RCC 7860 (cell line): ENCODE data around the gene SYNJ2.
A peak's percentile ranks its signal among the peaks of the same experiment; 100 is the strongest.

Source experiments
- DNase-seq: peaks from one replicate; pipeline ENCODE4 v3.0.0-alpha.2; 2015; ENCODE audit warnings: low spot score
- FAIRE-seq: peaks from 2 replicates; lab custom pipeline; 2012; peaks lifted over from hg19 to GRCh38; lab: Jason Lieb, UNC

Gene SYNJ2

DNA sequence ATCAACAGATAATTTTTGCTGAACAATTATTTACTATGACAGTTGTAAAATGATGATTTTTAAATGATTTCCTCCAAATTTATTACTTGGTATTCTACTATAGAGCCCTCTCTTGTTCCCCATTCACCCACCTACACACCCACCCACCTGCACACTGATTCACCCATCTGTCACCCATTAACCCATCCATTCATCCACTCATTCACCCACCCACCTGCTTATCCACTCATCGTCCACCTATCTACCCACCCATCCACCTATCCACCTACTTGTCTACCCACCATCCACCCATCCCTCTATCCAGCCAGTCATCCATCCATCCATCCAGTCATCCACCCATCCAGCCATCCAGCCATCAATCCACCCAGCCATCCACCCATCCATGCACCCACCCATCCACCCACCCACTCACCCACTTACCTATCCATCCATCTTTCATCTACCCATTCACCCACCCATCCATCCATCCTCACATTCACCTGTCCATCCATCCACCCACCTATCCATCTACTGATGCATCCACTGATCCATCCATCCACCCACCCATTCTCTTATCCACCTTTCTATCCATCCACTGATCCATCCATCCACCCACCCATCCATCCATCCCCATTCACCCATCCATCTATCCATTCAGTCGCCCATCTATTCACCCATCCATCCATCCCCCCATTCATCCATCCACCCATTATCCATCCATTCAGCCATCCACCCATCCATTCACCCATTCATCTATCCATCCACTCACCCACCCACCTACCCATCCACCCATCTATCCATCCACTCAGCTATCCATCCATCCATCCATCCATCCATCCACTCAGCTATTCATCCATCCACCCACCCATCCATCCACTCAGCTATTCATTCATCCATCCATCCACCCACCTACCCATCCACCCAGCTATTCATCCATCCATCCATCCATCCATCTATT is 72.0 kb downstream of the SYNJ2 start:
- no peak for FAIRE-seq
- DNase-seq = no peak

DNA sequence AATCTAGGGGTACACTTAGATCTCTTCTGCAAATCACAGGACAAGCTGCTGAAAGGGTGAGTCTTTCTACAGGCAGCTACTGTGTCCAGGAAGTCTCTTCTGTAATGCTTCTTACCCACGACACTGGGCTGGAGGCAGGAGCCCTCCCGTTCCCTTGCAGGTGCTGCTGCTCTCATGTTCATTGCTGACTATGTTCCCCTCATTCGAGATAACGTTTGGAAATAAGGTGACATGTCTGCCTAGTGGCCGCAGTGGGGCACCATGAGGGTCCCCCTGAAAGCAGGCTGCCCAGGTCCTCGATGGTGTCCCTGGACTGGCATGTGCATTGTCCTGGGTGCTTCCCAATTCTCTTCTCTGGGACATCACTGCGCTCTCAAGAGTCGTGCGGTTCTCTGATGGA is 74.7 kb downstream of the SYNJ2 start:
- no peak for DNase-seq
- FAIRE-seq = no peak

DNA sequence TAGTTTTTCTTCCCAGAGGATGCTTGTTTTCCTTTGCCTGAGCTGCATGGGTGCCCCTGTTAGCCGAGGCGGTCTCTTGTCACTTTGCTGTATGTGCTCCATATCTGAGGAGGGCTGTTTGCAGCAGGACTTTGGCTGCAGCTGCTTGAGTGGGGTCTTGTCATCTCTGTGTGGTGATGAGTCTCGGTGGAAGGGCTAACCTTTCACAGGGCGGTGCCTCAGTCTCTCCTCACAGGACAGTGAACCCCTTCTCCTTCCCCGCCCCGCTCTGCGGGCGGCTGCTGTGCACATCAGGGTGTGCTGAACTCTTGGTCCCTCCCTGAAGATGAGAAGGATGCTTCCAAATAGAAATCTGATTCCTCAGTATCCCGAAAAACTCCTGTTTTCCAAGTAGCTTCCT is 75.1 kb downstream of the SYNJ2 start:
- no peak for FAIRE-seq
- no peak for DNase-seq

DNA sequence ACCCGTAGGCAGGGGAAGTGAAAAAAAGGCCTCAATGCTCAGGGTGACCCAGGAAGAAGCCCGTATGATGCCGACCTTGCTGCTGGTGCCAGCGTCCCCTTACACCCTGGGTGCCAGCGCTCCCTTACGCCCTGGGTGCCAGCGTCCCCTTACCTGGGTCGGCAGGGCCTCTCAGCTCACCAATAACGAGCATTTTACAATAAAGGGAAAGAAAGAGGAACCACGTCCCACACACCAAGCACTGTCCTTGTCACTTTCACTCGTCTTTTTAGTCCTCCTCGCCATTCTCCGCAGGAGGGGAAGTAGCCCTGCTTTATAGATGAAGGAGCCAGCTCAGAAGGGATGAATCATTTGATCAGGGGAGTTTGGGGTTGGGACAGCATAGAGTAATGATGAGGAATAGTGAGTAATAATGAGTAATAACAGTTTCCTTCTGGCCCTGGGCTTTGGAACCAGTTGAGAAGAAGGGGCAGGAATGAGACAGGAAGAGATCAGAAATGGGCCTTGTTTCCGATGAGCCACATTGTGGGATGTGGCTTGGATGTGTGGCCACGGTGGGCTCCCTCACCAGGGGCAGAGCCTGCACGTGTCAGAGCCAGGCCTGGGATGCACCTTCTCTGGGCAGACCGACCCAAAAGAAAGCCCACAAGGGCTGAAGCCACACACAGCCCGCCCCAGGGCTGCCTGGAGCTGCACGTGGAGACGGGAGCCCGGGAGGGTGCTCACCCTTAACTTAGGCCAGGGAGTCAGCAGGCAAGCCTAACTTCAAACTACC is 75.7 kb downstream of the SYNJ2 start:
- peak; percentile 98 for FAIRE-seq
- peak; percentile 97 for DNase-seq

DNA sequence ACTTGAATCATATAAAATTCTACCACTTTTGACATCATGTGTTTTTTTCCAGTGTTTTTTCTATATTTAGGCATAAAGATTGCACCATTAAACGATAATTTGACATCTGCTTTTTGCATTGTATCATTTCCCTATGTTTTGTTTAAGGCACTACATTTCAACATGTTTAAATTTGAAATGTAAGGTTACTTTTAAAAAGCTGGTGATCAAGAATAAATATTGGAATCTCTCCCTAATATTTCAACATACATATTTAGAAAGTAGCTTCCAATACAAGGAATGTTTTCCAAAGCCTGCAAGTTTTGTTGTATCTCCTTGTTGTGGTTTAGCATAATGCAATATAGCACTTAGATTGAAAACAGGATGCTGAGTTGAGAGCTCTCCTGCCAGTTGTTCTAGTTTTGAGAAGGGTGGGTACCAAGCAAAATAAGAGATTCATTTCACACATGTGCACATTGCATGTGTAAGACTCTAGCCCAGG is 76.5 kb downstream of the SYNJ2 start:
- DNase-seq (no peak), FAIRE-seq (no peak)

DNA sequence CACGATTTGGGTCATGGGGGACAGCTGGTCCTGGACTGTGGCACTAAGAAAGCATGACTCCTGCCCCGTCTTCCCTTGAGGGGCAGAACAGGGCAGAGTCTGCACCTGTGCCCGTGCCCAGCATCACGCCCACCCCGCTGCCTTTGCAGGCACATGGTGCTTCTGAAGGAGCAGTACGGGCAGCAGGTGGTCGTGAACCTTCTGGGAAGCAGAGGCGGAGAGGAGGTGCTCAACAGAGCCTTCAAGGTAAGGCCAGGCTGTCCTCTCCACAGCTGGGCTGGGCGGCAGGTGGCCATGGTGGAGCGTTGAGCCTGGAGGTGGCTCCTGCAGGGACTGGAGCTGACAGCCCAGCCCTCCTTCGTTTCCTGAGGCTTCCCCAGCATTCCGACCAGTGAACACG is 77.4 kb downstream of the SYNJ2 start:
- FAIRE-seq (no peak), DNase-seq (no peak)

DNA sequence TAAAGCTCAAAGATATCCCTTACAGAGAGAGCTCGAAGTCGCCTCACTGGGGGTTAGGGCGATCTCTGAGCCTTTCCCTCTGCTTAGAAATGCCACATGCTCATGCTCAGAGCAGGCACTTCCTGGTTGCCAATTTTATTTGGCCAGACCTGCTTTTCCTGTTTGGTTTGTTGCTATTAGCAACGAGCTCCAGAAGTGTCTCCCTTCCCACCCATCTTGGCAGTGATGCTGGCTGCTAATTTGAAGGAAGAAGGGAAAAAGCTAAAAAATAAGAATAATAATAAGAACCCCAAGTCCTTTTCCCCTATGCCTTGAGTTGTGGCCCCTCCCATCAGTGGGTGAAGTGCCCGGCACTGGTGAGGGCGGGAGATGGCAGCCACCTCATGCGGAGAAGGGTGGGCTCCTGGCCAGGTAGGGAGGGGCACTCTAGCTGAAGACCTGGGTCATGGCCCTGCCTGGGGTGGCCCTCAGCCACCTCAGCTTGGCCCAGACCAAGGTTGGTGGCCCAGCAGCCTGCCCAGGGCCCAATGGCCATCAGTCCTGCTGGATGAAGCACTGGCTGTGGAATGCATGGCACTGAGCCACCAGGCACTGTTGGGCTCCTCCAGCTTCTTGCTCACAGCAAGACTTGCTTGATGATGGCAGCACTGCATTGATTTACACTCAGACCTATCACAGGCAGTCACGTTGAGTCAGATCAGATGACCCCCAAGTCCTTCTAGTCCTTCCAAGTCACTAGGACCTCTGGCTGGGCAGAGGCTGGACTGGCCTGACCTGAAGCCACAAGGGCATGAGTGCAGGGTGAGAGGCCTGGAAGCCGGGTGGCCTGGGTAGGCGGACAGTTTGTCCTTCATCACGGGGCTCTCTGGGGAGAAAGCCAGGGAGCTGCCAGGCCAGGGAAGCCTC is 79.0 kb downstream of the SYNJ2 start:
- DNase-seq = peak; percentile 100
- peak; percentile 97 for FAIRE-seq

DNA sequence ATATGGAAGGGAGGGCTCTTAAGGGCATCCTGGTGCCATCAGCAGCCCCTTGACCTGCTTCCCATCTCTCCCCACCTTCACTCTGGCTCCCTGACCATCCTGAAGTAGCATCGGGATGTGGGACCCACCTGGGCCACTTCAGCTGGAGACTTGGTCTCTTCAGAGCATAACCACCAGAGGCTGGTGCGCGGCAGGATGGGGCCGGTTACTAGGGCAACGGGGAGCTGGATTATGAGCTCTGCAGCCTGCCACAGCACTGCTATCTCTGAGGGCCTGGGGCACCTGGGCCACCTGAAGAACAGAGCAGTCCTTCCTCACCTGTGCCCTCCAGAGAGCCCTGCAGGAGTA is 79.7 kb downstream of the SYNJ2 start:
- FAIRE-seq (no peak), DNase-seq (peak; percentile 53)

DNA sequence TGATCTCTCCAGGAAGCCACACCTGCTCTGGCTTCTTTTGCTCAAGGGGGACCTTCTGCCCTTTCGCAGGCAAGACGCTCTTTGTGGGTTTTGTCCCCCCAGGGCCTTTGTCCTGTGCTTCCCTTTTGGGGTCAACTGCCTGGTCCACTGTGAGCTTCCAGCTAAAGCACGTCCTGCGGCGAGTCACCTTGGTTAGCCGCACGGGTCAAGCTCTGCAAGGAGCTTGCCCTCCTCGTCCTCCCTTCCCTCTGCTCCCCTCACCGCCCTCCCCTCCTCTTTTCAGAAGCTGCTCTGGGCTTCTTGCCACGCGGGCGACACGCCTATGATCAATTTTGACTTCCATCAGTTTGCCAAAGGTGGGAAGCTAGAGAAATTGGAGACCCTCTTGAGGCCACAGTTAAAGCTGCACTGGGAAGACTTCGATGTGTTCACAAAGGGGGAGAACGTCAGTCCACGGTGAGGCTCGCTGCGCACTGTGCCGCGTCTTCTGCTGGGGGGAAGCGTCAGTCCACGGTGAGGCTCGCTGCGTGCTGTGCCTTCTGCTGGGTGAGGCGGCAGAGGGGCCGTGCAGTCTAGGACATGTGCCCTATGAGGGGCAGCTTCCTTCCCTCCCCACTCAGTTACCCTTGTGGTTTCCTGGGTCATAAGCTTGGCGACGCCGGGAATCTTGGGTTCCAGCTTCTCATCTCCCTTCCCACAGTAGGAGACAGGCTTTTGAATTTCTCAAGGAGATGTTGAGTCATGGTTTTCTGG is 80.2 kb downstream of the SYNJ2 start:
- FAIRE-seq (peak; percentile 94), DNase-seq (peak; percentile 95)

DNA sequence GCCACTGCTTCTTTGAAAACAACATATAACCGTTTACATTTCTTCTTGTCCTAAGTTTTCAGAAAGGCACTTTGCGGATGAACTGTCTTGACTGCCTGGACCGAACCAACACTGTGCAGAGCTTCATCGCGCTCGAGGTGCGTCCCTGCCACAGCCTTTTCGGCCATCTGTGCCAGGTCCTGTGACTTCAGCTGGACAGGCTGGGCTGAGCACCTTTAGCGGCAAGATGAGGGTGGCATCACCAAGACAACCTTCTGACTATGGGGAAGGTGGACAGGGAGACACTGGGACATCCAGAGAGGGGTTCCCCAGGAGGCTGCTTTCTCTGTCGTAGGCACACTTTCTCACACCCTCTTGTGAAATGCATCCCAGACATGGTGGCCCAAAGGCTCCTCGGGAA is 82.1 kb downstream of the SYNJ2 start:
- no peak for DNase-seq
- FAIRE-seq = no peak

DNA sequence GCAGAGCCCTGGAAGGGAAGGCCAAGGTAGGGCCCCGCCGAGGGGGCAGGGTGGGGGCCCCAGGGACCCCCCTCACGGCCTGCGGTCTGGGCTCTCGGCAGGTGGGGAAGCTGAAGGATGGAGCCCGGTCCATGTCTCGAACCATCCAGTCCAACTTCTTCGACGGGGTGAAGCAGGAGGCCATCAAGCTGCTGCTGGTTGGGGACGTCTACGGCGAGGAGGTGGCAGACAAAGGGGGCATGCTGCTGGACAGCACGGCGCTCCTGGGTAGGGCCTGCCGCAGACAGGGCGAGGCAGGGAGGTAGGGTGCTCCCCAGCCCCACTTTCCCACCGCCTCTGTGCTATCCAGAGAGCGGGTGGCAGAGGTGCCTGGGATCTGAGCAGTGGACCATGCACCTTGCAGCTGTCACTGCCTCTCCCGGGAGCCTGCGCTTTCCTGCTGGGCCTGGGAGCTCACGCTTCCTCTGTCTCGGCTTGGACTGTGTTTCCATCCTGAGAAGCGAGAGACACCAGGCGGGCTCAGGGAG is 83.1 kb downstream of the SYNJ2 start:
- FAIRE-seq (no peak), DNase-seq (no peak)

DNA sequence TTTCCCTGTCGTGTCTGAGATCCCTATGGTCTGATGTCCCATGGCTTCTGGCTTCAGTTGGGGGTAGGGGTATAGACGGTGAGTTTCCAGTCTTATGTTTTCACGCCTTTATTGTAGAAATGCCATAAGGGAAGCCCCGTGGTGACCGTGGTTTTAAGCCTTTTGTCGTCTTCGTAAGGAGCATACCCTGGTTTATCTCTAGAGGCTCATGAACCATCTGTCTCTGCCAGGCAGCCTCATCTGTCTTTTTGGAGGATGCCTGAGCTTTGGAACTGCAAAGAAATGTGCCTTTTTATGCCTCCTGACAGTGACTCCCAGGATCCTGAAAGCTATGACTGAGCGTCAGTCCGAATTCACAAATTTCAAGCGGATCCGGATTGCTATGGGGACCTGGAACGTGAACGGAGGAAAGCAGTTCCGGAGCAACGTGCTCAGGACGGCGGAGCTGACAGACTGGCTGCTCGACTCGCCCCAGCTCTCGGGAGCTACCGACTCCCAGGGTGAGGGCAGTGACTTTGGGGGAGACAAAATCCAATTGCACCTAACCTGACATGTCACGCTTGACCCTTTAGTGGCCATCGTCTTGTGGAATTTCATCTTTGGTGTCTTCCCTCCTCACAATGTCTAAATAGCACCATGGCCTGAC is 84.6 kb downstream of the SYNJ2 start:
- FAIRE-seq (no peak), DNase-seq (no peak)

DNA sequence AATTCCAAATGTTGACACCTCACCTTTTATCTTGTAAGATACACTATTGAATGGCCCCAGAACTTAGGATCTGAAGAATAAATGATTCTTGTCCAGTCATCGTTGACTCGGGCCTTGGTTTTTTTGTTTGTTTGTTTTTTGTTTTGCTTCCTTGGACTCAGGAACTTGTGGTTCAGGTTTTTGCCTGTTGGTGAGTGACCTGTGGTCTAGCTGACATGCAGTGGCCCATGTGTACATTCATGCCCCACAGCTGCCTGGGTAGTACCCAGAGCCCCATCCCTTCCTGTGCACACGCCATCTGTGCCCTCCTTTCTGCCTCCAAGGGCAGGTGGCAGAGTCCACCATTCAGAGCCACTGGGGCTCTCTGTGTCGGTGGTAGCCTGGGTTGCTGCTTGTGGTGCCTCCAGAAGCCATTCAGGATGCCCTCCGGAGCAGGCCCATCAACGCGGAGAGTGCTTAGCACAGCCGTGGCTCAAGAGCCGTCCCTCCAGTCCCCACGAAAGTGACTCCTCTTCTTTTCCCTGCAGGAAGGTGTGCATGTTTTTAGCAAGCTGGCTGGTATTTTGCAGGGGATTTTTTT is 85.9 kb downstream of the SYNJ2 start:
- FAIRE-seq (no peak), DNase-seq (no peak)

DNA sequence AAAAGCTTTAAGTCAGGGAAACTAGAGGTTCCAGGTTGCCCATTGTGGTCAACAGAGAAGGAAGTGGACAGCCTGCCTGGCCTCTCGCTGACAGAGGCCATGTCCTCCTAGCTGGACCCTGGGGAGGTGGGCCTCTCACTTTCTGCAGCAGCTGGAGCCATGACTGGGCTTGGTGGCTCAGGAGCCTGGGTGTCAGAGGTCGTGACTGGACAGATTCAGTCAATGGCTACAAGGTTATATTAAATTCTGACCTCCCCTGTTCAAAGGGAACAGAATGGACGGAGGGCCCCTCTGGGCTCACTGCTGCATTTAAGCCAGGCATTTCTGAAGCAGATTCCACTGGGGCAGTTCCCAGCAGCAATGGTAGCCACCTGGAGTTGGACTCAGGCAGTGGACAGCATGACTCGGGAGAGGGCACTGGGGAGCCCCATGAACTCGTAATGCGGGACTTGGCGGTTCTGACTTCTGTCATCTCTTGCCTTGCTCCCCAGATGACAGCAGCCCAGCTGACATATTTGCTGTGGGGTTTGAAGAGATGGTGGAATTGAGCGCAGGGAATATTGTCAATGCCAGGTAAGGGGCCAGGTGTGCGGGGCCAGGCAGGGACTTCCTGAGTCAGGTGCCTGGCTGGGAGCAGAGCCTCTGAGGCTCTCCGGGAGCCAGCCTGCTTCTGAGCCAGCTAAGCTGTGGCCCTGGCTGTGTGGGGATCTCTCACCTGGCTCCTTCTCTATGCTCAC is 86.7 kb downstream of the SYNJ2 start:
- DNase-seq = no peak
- no peak for FAIRE-seq

DNA sequence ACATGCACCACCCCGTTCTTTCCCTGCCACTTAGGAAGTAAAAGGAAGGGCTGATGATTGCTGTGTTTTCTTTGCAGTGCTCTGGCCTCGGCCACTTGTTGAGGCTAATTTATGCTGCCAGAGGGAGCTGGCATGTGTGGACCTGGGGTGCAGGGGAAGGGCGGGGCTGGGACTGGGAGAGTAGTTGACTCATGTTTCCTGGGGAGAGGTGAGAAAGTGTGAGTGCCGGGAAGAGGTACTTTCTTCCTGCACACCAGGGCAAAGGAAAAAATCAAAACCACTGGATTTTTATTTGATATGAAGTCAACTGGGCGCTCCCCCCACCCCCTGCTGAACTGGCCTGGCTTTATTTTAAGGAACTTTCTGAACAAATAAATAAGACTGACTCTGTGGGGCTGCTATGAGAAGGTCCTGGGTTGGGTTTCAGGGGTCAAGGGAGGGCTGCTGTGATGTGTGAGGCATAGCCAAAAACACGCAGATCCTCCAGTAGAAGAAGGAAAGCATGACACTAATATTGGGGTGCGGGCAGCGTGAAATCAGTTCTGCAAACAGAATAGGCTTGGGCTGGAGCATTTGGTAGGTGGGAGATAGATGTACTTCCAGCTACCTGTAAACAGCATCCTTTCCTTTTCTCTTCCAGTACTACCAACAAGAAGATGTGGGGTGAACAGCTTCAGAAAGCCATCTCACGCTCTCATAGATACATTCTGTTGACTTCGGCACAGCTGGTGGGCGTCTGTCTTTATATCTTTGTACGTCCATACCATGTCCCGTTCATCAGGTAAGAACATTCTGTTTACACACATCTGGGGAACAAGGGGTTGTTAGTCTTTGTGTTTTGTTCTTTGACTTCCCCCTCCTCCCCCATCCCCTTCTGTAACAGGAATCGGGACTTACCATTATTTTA is 87.5 kb downstream of the SYNJ2 start:
- FAIRE-seq = peak; percentile 86
- DNase-seq = peak; percentile 62

DNA sequence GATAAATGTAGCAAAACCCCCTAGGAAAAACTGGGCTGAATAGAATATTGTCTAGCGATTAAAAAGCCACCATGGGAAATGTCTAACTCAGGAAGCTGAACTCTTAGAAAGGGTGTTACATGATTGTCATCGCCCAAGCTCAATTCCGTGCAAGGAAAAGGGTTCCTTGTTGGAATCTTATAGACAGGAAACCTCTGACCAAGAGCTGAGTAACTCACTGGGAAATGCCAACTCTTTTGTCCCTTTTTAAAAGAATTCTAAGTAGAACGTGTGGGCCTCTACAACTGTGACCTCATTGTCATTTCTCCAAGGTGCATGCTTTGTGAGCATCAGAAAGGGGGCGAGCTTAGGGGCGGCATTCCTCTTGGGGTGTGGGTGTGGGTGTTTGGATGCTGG is 88.1 kb downstream of the SYNJ2 start:
- FAIRE-seq (no peak), DNase-seq (peak; percentile 58)

DNA sequence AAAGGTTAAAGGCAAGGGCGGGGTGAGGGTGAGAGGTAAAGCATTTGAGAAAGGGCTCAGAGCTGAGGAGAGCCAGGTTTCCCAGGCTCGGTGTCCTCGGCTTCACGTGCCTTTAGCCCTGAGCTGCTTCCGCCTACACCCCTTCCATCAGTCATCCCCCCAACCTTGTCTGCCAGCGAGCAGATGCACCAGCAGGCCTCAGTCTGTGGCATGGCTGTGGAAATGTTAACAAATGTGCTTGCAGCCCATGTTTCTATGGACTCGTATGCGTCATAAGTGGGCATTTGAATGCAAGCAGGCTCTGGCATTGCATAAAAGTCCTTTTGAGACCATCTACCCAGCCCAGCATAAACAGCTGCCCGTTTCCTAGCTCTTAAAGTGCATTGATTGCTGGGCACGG is 88.8 kb downstream of the SYNJ2 start:
- no peak for FAIRE-seq
- no peak for DNase-seq
